Vagina (tissue), 2 donors: ENCODE data around the gene ZDHHC5. TPM values are rescaled to one million over a fixed set of nuclear protein-coding genes. Genes with fewer than 3 reads are reported as not detected.
A peak's percentile ranks its signal among the peaks of the same experiment; 100 is the strongest.

ENCODE experiments used
- DNase-seq, 2 donors: peaks; one replicate each; pipeline ENCODE4 v3.0.0-alpha.2; 2017; ENCODE audit errors: extremely low spot score in 2 of 2
- H3K27ac ChIP-seq: fragments of 200-600 bp; sonication (generic); one replicate; pipeline ENCODE4 v1.5.1; 2019
- H3K27me3 ChIP-seq: fragments of 200-600 bp; sonication (generic); one replicate; pipeline ENCODE4 v1.5.1; 2019
- H3K36me3 ChIP-seq, 2 donors: fragments of 200-600 bp; sonication (generic); one replicate each; pipeline ENCODE4 v1.5.1; 2017 to 2019
- H3K4me1 ChIP-seq: fragments of 200-600 bp; sonication (generic); one replicate; pipeline ENCODE4 v1.5.1; 2019
- H3K4me3 ChIP-seq, 2 donors: fragments of 200-600 bp; sonication (generic); 1 replicate in 1 of 2; 2 replicates in 1 of 2; pipeline ENCODE4 v1.5.1; 2016 to 2019
- H3K9me3 ChIP-seq: fragments of 200-600 bp; sonication (generic); one replicate; pipeline ENCODE4 v1.5.1; 2019
- POLR2A ChIP-seq, 2 donors: fragments of 450-650 bp; IDR thresholded peaks; one replicate each; pipeline ENCODE4 v1.6.1; 2017; ENCODE audit warnings: antibody characterized with exemption in 2 of 2, mild to moderate bottlenecking in 2 of 2, moderate library complexity in 2 of 2
- POLR2AphosphoS5 ChIP-seq, 2 donors: sonication (generic); formaldehyde crosslinking; IDR thresholded peaks; one replicate each; pipeline ENCODE4 v1.9.0; 2017; ENCODE audit warnings: antibody characterized with exemption in 2 of 2, mild to moderate bottlenecking in 2 of 2, low read depth in 1 of 2; ENCODE audit not compliant: insufficient read depth in 1 of 2
- intact Hi-C: fragments of 100-400 bp; cut with DNase I; formaldehyde crosslinking; loops from one replicate; pipeline ENCODE4 v1.15.1; 2023
- total RNA-seq: library from RNA; depleted of rRNA; stranded (reverse); fragments of >200 nt; gene quantifications from one replicate; pipeline ENCODE4 v1.2.3, GENCODE V29; 2016
- TF ChIP-seq, protein P1 (sequence below), 3 experiments: fragments of 450-650 bp in 2 of 3; fragments of 200-600 bp in 1 of 3; sonication (generic) in 1 of 3; IDR thresholded peaks; one replicate each; pipeline ENCODE4 v1.5.1; 2017 to 2019; ENCODE audit warnings: antibody characterized with exemption in 3 of 3, mild to moderate bottlenecking in 2 of 3, moderate library complexity in 2 of 3

Gene ZDHHC5
- total RNA-seq, 1 donor from 2014 or later, result 46.2 TPM

DNA sequence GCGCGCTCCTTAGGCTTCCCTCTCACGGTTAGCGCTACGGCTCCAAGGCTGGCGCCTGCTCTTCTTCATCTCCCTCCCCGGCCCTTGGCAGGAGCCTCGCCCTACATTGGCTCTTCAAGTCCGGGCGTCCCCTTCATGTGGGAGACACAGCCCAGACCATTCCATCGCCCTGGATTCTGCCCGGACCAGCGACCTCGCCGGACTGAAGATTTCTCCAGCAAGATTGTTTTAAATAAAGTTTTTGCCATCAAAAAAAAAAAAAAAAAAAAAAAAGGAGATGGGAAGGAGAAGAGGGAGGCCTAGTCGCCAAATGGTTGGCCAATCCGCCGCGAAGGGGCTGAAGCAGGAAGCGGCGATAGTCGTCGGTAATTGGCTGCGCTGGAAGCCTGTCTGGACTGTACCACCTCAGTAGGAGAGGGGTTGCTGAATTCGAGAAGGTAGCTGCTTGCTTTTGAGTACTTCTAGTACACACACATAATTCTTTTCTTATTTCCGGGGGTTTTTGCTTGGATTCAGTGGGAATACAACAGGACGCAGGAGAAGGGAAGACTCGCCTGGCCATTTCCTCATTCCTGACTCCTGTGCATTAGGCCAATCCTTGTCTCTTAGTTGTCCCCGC is 688 bp upstream of the ZDHHC5 start:
- TF ChIP-seq, protein P1, sequence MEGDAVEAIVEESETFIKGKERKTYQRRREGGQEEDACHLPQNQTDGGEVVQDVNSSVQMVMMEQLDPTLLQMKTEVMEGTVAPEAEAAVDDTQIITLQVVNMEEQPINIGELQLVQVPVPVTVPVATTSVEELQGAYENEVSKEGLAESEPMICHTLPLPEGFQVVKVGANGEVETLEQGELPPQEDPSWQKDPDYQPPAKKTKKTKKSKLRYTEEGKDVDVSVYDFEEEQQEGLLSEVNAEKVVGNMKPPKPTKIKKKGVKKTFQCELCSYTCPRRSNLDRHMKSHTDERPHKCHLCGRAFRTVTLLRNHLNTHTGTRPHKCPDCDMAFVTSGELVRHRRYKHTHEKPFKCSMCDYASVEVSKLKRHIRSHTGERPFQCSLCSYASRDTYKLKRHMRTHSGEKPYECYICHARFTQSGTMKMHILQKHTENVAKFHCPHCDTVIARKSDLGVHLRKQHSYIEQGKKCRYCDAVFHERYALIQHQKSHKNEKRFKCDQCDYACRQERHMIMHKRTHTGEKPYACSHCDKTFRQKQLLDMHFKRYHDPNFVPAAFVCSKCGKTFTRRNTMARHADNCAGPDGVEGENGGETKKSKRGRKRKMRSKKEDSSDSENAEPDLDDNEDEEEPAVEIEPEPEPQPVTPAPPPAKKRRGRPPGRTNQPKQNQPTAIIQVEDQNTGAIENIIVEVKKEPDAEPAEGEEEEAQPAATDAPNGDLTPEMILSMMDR (IDR thresholded peaks at IDR 0.05), result no peak
- TF ChIP-seq POLR2AphosphoS5 (IDR thresholded peaks at IDR 0.05; ENCODE audit: insufficient read depth in 1 of 2, low read depth in 1 of 2), result peak; percentile 82 to 90
- H3K27ac ChIP-seq, result peak overlapping the region; percentile 98
- peak in 1 of 2 donors; percentile 98 for DNase-seq
- peaks cover 36% of the 10 kb centered on the region for H3K4me1 ChIP-seq
- intact Hi-C loops, result no loop called here
- H3K9me3 ChIP-seq, result no peaks in the 10 kb centered on the region
- H3K4me3 ChIP-seq, result peak overlapping the region; percentile 92 to 99
- no peaks in the 10 kb centered on the region for H3K27me3 ChIP-seq
- H3K36me3 ChIP-seq, result peaks cover 0 to 6% of the 10 kb centered on the region in 2 donors

DNA sequence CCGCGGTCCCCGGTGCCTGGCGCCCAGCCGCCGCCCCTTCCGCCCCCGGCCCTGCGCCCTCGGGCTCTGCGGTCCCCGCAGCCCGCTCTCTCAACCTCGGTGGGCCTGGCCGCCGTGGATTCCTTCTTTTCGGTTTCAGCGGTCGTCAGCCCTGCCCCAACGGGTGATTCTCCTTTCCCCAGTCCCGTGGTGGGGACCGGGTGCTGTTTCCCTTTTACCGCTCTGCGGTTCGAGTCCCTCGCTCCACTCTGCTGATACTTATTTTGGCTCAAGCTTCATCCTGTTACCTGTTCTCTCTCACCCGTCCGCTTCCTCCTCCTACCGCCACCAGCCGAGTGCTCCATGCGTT is 494 bp downstream of the ZDHHC5 start:
- Histone ChIP-seq H3K36me3 (peaks cover 0 to 16% of the 10 kb centered on the region in 2 donors), H3K9me3 (no peaks in the 10 kb centered on the region), H3K27me3 (no peaks in the 10 kb centered on the region), H3K27ac (peak overlapping the region; percentile 98), H3K4me3 (peak overlapping the region; percentile 92 to 99), H3K4me1 (peaks cover 46% of the 10 kb centered on the region)
- intact Hi-C loops, result no loop called here
- DNase-seq, result no peak
- TF ChIP-seq POLR2AphosphoS5 (IDR thresholded peaks at IDR 0.05; ENCODE audit: insufficient read depth in 1 of 2, low read depth in 1 of 2), result no peak
- TF ChIP-seq, protein P1 (IDR thresholded peaks at IDR 0.05), result no peak
- TF ChIP-seq POLR2A (IDR thresholded peaks at IDR 0.05), result no peak

DNA sequence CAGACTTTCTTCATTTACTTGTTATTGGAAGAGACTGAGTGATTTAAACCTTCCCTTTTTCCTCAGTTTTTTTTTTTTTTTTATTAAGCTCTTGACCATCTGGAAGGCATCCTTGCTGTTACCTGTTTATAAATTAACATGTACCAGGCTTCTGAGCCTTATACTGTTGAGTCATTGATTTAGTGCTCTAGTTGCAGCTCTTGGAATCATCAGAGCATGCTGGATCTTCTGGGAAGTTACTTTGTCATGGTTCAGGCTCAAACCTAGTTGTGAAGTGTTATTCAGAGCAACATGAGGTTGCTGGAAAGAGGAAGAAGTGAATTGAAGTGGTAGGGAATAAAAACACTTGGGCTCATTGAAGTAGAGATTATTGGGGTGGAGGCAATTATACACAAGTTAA is 6.3 kb downstream of the ZDHHC5 start:
- DNase-seq, result no peak
- Histone ChIP-seq H3K9me3 (no peaks in the 10 kb centered on the region), H3K4me1 (peaks cover 75% of the 10 kb centered on the region), H3K27ac (peak overlapping the region; percentile 53), H3K36me3 (peaks cover 0 to 26% of the 10 kb centered on the region in 2 donors), H3K27me3 (no peaks in the 10 kb centered on the region), H3K4me3 (no peak overlapping the region)
- TF ChIP-seq, protein P1 (IDR thresholded peaks at IDR 0.05), result no peak
- TF ChIP-seq POLR2AphosphoS5 (IDR thresholded peaks at IDR 0.05; ENCODE audit: insufficient read depth in 1 of 2, low read depth in 1 of 2), result no peak
- no peak for TF ChIP-seq POLR2A (IDR thresholded peaks at IDR 0.05)
- intact Hi-C loops, result no loop called here

DNA sequence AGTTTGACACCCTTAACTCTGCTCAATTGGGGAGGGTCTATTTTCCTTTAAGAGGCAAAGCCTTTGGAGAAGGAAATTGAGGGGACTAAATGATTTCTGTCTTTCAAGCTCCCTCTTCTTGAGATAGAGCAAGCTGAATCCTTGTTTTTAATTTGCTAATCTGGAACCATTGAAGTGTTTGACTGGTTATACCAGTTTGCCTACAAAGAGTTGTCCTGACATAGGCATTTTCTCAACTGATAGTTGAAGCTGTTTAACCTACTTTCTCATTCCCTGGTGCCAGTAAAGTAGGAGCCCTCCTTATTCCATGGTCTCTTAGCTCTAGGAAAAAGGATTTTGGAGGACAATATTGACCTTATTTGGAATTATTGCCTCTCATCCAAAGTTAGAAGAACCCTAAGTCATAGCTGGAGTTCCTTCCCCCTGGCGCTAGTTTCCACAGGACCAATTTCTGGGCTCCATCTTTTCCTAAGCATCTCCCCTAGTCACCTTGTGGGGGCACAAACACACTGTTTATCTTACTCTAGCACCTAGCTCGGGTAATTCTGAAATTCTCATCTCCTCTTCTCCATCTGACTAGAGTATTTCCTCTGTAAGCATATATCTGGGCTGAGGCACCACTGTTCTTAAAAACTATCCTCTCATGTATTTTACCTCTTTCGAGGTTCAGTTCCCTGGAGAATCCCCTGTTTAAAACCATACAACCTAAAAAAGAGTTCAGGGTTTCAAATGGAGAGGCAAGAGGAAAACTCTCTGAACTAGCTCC is 7.4 kb downstream of the ZDHHC5 start:
- H3K4me3 ChIP-seq, result no peak overlapping the region
- intact Hi-C loops, result no loop called here
- H3K9me3 ChIP-seq, result no peaks in the 10 kb centered on the region
- TF ChIP-seq POLR2A (IDR thresholded peaks at IDR 0.05) (no peak), POLR2AphosphoS5 (IDR thresholded peaks at IDR 0.05; ENCODE audit: insufficient read depth in 1 of 2, low read depth in 1 of 2) (peak in 1 of 2 donors; percentile 32)
- H3K27ac ChIP-seq, result peak overlapping the region; percentile 53
- H3K36me3 ChIP-seq, result peaks cover 0 to 26% of the 10 kb centered on the region in 2 donors
- peaks cover 75% of the 10 kb centered on the region for H3K4me1 ChIP-seq
- H3K27me3 ChIP-seq, result no peaks in the 10 kb centered on the region
- no peak for DNase-seq

DNA sequence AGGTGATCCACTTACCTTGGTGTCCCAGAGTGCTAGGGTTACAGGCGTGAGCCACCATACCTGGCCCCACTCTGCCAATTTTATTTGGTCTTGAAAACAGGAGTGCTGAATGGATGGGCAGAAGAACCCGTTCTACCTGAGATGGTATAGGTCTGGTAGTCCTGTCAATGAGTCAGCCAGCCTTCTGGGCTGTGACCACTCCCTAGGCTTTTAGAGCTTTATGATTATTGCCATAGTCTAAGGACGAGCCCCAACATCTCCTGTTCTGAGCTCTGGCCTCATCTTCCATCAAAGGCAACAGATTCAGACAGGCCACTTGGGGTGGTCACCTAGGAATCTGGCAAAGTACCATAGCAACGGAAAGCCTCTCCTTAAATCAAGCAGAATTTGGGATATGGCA is 11.5 kb downstream of the ZDHHC5 start:
- peak in 1 of 2 donors; percentile 89 for DNase-seq
- intact Hi-C loops, result no loop called here
- TF ChIP-seq, protein P1 (IDR thresholded peaks at IDR 0.05), result no peak
- TF ChIP-seq POLR2A (IDR thresholded peaks at IDR 0.05) (no peak), POLR2AphosphoS5 (IDR thresholded peaks at IDR 0.05; ENCODE audit: insufficient read depth in 1 of 2, low read depth in 1 of 2) (peak in 1 of 2 donors; percentile 70)
- Histone ChIP-seq H3K4me1 (peaks cover 71% of the 10 kb centered on the region), H3K9me3 (no peaks in the 10 kb centered on the region), H3K36me3 (peaks cover 0 to 35% of the 10 kb centered on the region in 2 donors), H3K27ac (no peak overlapping the region), H3K27me3 (no peaks in the 10 kb centered on the region), H3K4me3 (no peak overlapping the region)
